GM12891 (cell line): ENCODE results near the gene RTTN.

ENCODE experiments used
- DNase-seq: peaks from one replicate; pipeline ENCODE4 v3.0.0; 2011; ENCODE audit warnings: low spot score; ENCODE audit not compliant: insufficient read length
- FAIRE-seq: peaks from 2 replicates; lab custom pipeline; 2011; peaks lifted over from hg19 to GRCh38; lab: Jason Lieb, UNC
- PAX5 ChIP-seq: IDR thresholded peaks from 2 replicates; pipeline ENCODE4 v1.6.1; 2011; ENCODE audit warnings: low read length, moderate library complexity, mild to moderate bottlenecking; ENCODE audit not compliant: insufficient read depth, severe bottlenecking
- POLR2A ChIP-seq: IDR thresholded peaks from 2 replicates; pipeline ENCODE4 v1.6.1; 2011; ENCODE audit warnings: low read depth, low read length, control low read depth
- POLR2AphosphoS5 ChIP-seq: IDR thresholded peaks from 2 replicates; pipeline ENCODE4 v1.6.1; 2011; ENCODE audit warnings: low read depth, low read length, control low read depth
- POU2F2 ChIP-seq: IDR thresholded peaks from 2 replicates; pipeline ENCODE4 v1.6.1; 2011; ENCODE audit warnings: low read depth, mild to moderate bottlenecking, control low read depth, low read length, moderate library complexity
- SPI1 ChIP-seq: IDR thresholded peaks from 2 replicates; pipeline ENCODE4 v1.6.1; 2011; ENCODE audit warnings: low read depth, low read length, control low read depth
- TAF1 ChIP-seq: IDR thresholded peaks from 2 replicates; pipeline ENCODE4 v1.6.1; 2011; ENCODE audit warnings: low read depth, low read length, control low read depth

The RTTN gene

DNA sequence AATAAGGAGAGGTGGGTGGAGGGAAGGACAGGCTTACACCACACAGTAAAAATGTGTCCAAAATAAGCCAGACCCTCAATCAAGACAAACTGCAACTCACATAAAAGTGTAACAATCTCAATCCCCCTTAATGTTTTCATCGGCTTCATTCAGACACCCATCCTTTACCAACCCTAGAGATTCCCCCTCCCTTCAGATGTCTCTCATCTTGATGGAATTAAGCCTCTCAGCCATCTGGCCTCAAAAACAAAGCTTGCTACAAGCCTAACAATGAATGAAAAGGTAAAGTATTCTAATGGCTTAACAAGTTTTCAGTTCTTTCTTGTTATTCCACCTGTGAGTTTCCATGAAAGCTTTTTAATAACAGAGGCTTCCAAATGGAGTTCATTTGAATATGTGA, 5.2 kb downstream of the RTTN start:
- no peak for FAIRE-seq
- no peak for DNase-seq
- TF ChIP-seq SPI1, result no peak
- TF ChIP-seq PAX5, result no peak
- no peak for TF ChIP-seq POLR2AphosphoS5
- TF ChIP-seq TAF1, result no peak
- TF ChIP-seq POLR2A, result no peak
- TF ChIP-seq POU2F2, result no peak

DNA sequence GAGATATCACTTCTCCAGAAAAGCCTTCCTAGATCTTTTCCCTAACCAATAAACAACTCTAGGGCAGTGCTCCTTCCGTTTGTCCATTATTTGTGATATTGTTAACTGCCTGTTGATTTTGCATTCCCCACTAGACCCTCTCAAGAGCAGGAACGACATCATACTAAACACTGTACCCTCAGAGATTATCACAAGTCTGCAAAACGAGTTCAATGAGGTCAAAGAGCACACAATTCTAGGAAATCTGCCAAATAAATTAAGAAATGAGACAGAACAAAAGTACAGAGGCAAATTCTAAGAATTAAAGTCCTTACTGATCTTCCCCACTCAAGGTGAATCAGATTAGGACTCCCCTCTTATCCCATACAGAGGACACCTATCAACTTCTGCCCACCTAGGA, 7.6 kb downstream of the RTTN start:
- TF ChIP-seq POLR2A (no peak), SPI1 (no peak), POU2F2 (no peak), TAF1 (no peak), PAX5 (no peak), POLR2AphosphoS5 (no peak)
- no peak for DNase-seq

DNA sequence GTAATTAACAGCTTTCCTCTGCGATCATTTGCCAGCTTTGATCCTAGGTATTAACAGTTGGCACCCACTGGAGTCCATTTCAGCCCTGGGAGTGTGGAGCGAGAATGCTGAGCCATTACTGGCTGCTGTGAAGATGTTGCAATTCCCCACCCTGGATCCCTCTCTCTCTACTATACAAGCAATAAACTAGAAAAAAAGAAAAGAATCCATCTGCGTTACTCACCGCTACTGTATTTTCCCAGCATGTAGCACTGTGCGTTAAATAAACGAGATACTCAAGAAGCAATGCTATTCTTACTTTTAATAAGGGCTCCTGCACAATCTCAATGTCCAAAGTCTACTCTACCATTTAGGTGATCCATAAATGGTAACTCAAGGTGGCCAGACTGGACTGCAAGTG, 8.5 kb downstream of the RTTN start:
- no peak for TF ChIP-seq TAF1
- no peak for TF ChIP-seq POLR2A
- TF ChIP-seq SPI1, result no peak
- TF ChIP-seq PAX5, result no peak
- TF ChIP-seq POU2F2, result no peak
- no peak for TF ChIP-seq POLR2AphosphoS5
- no peak for FAIRE-seq

More for the DNA sequence above, 7.6 kb downstream of the RTTN start:
- no peak for FAIRE-seq

DNA sequence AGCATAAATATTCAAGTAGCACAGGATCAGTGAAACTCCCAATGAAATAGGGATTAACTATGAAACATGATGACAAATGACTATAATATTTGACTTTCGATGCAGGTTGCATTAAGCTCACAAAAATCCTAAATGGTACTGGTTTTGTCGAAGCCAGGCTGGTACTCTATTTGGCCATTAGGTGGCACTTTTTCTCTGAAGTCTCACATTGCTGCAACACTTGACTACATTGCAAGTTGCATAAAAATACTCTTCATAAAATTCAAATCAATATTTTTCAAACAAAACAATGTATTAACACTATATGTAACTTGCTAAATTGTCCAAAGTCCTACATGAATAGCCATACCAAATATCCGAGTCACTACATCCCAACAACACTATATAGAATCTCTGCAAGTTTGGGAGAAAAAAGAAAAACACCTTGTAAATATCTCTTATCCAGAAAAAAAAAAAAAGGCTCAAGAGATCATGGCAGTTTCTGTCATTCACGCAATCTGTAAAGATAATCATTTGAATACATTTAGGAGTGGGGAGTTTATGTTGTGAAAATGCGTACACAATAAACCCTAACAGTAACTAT, 9.5 kb downstream of the RTTN start:
- peak; percentile 87 for FAIRE-seq

More for the DNA sequence above, 8.5 kb downstream of the RTTN start:
- DNase-seq, result no peak

DNA sequence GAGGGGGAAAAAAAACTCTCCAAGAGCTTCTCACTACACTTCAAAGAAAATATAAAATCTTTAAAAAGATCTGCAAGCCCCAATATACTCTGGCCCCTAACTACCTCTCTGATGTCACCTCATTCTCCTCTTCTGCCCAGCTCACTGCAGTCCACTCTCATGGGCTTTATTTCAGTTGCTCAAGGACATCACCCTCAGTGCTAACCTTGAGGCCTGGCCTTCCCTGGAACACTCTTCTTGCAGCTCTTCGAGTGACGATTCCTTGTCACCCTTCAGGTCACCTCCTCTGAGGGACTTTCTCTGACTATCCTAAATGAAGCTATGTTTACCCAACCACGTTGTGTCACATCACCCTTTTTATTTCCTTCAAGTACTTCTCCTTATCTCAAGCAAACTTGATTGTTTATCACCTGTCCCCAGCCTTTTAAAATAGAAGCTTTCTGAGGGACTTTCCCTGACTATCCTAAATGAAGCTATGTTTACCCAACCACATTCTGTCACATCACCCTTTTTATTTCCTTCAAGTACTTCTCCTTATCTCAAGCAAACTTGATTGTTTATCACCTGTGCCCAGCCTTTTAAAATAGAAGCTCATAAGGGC, 10.4 kb downstream of the RTTN start:
- TF ChIP-seq PAX5 (no peak), POLR2A (0 out of 2 replicates have a peak, but pooled peaks have one; percentile 22)
- FAIRE-seq (peak; percentile 88), DNase-seq (no peak)

More for the DNA sequence above, 9.5 kb downstream of the RTTN start:
- no peak for TF ChIP-seq SPI1
- no peak for TF ChIP-seq POLR2AphosphoS5
- TF ChIP-seq POU2F2, result no peak
- TF ChIP-seq POLR2A, result no peak
- TF ChIP-seq TAF1, result no peak
- no peak for TF ChIP-seq PAX5
- DNase-seq, result no peak

DNA sequence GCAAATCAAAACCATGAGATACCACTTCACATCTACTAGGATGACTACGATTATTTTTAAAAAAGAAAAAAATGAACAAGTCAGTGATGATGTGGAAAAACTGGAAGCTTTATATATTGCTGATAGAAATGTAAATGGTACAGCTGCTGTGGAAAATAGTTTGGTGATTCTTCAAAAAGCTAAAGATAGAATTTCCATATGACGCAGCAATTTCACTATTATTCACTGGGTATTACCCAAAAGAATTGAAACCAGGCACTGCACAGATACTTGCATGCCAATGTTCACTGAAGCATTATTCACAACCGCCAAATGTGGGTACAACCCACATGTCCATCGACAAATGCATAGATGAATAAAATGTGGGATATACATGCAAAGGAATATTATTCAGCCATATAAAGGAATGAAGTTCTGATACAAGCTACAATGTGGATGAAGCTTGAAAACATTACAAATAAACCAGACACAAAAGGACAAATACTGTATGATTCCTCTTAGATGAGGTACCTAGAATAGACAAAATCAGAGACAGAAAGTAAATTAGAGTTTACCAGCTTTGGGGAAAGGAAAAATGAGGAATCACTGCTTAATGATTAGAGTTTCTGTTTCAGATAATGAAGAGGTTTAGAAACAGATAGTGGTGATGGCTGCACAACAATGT, 11.1 kb downstream of the RTTN start:
- no peak for DNase-seq
- FAIRE-seq, result peak; percentile 94
- TF ChIP-seq PAX5, result peak; percentile 66
- TF ChIP-seq POLR2AphosphoS5, result no peak
- 0 out of 2 replicates have a peak, but pooled peaks have one; percentile 29 for TF ChIP-seq SPI1
- TF ChIP-seq POLR2A, result no peak
- TF ChIP-seq TAF1, result no peak
- peak; percentile 77 for TF ChIP-seq POU2F2

DNA sequence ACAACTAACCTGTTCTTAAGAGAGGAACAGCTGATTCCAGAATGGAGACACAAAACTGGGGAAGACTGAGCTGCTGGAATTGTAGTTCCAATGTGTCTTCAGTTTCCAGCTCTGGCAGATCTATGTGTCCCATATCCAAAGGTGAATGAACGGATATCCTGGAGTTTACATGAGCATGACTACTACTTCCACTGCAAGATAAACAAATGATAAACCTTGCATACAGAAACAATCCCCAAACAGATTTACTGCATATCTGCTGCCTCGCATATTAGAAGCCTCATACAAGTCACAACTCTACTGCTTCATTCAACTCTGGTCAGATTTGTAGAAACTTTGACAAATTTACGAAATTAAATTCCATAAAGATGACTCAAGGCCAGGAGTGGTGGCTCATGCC, 15.0 kb downstream of the RTTN start:
- DNase-seq (no peak), FAIRE-seq (no peak)
- TF ChIP-seq TAF1 (no peak), POLR2AphosphoS5 (no peak), SPI1 (no peak), PAX5 (no peak), POU2F2 (no peak), POLR2A (no peak)

DNA sequence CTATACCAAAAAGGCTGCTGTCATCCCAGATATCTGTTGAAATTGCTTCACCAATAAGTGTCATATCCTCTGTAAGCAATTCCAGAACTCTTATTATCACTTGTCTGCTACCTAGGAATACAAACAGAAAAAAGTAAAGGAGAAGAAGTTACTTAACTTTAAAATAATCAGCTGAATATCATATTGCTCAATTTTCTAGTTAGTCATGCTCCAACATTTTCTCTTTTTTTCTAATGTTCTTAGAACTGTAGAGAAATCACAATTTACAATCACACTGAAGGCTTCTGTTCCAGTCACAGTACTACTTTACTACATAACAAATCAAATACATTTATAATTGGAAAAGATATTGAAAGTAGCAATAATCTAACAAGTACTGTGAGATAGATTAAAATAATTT, 17.4 kb downstream of the RTTN start:
- TF ChIP-seq POLR2AphosphoS5, result no peak
- FAIRE-seq (no peak), DNase-seq (no peak)

DNA sequence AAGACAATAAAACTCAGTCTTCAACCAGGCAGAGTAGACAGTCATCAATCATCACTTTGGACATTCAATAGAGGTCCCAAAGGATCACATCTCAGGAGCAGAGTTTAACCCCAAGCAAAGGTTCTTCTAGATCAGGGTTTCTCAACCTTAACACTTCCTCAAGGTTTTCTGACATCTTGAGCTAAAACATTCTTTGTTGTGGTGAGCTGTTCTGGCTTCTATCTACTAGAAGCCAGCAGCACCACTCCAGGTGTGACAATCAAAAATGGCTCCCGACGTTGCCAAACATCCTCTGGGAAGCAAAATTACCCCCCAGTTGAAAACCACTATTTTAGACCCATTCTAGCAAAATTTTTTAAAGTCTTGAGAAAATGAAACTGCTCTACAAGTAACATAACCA, 22.0 kb downstream of the RTTN start:
- FAIRE-seq (peak; percentile 33), DNase-seq (no peak)
- no peak for TF ChIP-seq POU2F2
- TF ChIP-seq TAF1, result no peak
- no peak for TF ChIP-seq POLR2A
- TF ChIP-seq PAX5, result no peak
- no peak for TF ChIP-seq SPI1
- no peak for TF ChIP-seq POLR2AphosphoS5

DNA sequence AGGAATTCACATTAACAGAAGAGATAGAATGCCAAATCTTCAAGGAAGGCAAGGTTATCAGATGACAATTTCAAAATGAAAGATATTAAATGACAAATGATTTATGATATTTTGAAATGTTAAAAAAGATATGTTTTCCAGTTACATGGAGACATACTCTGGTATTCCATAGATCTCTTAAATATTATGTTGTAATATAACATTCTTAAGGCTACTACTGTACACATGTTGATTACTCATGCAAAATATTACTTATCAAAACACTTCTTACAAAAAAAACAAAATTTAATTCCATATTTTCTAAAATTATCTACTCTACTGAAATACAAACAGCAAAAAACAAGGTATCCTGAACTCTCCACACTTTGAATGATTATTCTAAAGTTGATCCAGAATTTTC, 22.9 kb downstream of the RTTN start:
- DNase-seq (no peak), FAIRE-seq (no peak)
- TF ChIP-seq POLR2A, result no peak
- no peak for TF ChIP-seq SPI1
- no peak for TF ChIP-seq TAF1
- no peak for TF ChIP-seq PAX5
- no peak for TF ChIP-seq POU2F2
- no peak for TF ChIP-seq POLR2AphosphoS5
